Right kidney (tissue), 1 donor: ENCODE measurements around the gene LMBRD1.

Experiments
- DNase-seq: peaks from one replicate; pipeline ENCODE4 v3.0.0-alpha.2; 2016

Gene LMBRD1

GRCh38 chr6:69631552-69632346 is 165.1 kb downstream of the LMBRD1 start:
- no peak for DNase-seq

- DNase-seq: no peak
These were observed 166.0 kb downstream of the LMBRD1 start for GRCh38 chr6:69630767-69631166.

GRCh38 chr6:69627625-69628024 is 169.2 kb downstream of the LMBRD1 start:
- DNase-seq: no peak

GRCh38 chr6:69624944-69625343 is 171.9 kb downstream of the LMBRD1 start:
- DNase-seq: no peak
